A549 treated with GW870086 at 1 μM for 4 hours (cell line): Measurements from ENCODE around the gene EIF2S3B. TPM values are rescaled to one million over a fixed set of nuclear protein-coding genes. Genes with fewer than 3 reads are reported as not detected.

Source experiments
- total RNA-seq: library from RNA; stranded (reverse); fragments of 200-300 nt; extraction: Qiagen RNA extraction; gene quantifications from 5 replicates; pipeline ENCODE4 v1.2.3, GENCODE V29; 2022; ENCODE audit warnings: low read depth

EIF2S3B gene
- 0.29 to 0.82 TPM (median 0.59 TPM) in 5 replicates for total RNA-seq

DNA sequence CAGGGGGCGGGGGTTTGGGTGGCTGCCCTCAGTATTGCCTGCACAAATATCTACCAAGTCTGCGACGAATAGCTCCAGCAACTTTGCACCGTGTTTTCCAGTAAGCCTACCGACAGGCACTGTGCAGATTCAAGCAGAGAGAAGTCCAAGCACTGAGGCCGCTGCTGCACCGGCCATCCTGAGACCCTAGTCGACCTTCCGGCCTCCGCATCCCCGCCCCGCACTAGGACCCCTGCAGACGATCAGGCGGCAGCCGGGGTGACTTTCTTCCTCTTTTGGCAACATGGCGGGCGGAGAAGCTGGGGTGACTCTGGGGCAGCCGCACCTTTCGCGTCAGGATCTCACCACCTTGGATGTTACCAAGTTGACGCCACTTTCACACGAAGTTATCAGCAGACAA, at the start of gene EIF2S3B:
TSS of gene EIF2S3B (plus strand) at position 271 of the 400 bp plus-strand sequence. CDS start at position 284, 13 bp downstream.

Other genes with a start within 250 kb of the EIF2S3B start
- gene KLRD1, start 198.0 kb upstream of the EIF2S3B start, total RNA-seq, result not detected in 5 replicates
- gene KLRK1, start 115.8 kb upstream of the EIF2S3B start, total RNA-seq, result not detected in 5 replicates
- not detected in 5 replicates for gene KLRC4, start 96.1 kb upstream of the EIF2S3B start, total RNA-seq
- gene KLRC3, start 85.3 kb upstream of the EIF2S3B start, total RNA-seq, result 0.41 to 0.42 TPM in 2 of 5 replicates, not detected in the others
- 1.7 to 2.4 TPM (median 2.1 TPM) in 5 replicates for gene KLRC2, start 69.9 kb upstream of the EIF2S3B start, total RNA-seq
- gene KLRC1, start 52.5 kb upstream of the EIF2S3B start, total RNA-seq, result not detected in 5 replicates
- gene MAGOHB, start 107.7 kb downstream of the EIF2S3B start, total RNA-seq, result 48.5 to 60.4 TPM (median 51.3 TPM) in 5 replicates
- 0.15 to 0.61 TPM (median 0.30 TPM) in 5 replicates for gene STYK1, start 168.2 kb downstream of the EIF2S3B start, total RNA-seq
- 239 to 276 TPM (median 268 TPM) in 5 replicates for gene YBX3, start 217.4 kb downstream of the EIF2S3B start, total RNA-seq